GM23338 (cell line): ENCODE data around the gene BPIFB2. TPM values are rescaled to one million over a fixed set of nuclear protein-coding genes. Genes with fewer than 3 reads are reported as not detected.
A peak's percentile ranks its signal among the peaks of the same experiment; 100 is the strongest.

Experiments
- ATAC-seq: fragments of 200-7000 bp; cut with Tn5 transposase; 3 replicates; pipeline ENCODE4 v1.9.1; 2020
- DNase-seq: peaks from one replicate; pipeline ENCODE4 v3.0.0-alpha.2; 2015; ENCODE audit warnings: low spot score
- H2AFZ ChIP-seq: fragments of 200-600 bp; sonication (generic); 2 replicates; pipeline ENCODE4 v1.8.0; 2016; ENCODE audit warnings: antibody characterized with exemption, mild to moderate bottlenecking, moderate library complexity
- H3F3A ChIP-seq: fragments of 200-600 bp; sonication (generic); replicated peaks from 2 replicates; pipeline ENCODE4 v1.8.0; 2017; ENCODE audit warnings: antibody characterized with exemption, mixed run types, low read depth
- H3K27ac ChIP-seq: fragments of 200-600 bp; sonication (generic); 2 replicates; pipeline ENCODE4 v1.6.1; 2016; ENCODE audit warnings: low read depth
- H3K27me3 ChIP-seq: fragments of 200-600 bp; sonication (generic); 2 replicates; pipeline ENCODE4 v1.8.0; 2016; ENCODE audit warnings: mild to moderate bottlenecking, mixed run types, moderate library complexity; ENCODE audit not compliant: insufficient read depth
- H3K36me3 ChIP-seq: fragments of 200-600 bp; sonication (generic); 2 replicates; pipeline ENCODE4 v1.8.0; 2016; ENCODE audit warnings: mild to moderate bottlenecking; ENCODE audit not compliant: insufficient read depth
- H3K4me1 ChIP-seq: fragments of 200-600 bp; sonication (generic); 2 replicates; pipeline ENCODE4 v1.8.0; 2016; ENCODE audit warnings: mild to moderate bottlenecking, moderate library complexity; ENCODE audit not compliant: insufficient read depth
- H3K4me2 ChIP-seq: fragments of 200-600 bp; sonication (generic); 2 replicates; pipeline ENCODE4 v1.7.1; 2017; ENCODE audit warnings: mixed run types
- H3K4me3 ChIP-seq: fragments of 200-600 bp; sonication (generic); 2 replicates; pipeline ENCODE4 v1.6.1; 2016; ENCODE audit warnings: mixed run types
- H3K79me2 ChIP-seq: fragments of 200-600 bp; sonication (generic); replicated peaks from 2 replicates; pipeline ENCODE4 v1.8.0; 2017; ENCODE audit warnings: mild to moderate bottlenecking; ENCODE audit not compliant: insufficient read depth
- H3K9me2 ChIP-seq: fragments of 200-600 bp; sonication (generic); 2 replicates; pipeline ENCODE4 v1.8.0; 2017; ENCODE audit not compliant: insufficient read depth
- H4K20me1 ChIP-seq: fragments of 200-600 bp; sonication (generic); replicated peaks from 2 replicates; pipeline ENCODE4 v1.8.0; 2017; ENCODE audit warnings: mild to moderate bottlenecking; ENCODE audit not compliant: insufficient read depth
- H3K27ac Mint-ChIP-seq: 2 replicates; pipeline ENCODE4 v1.8.0; 2020; ENCODE audit warnings: inconsistent platforms, mild to moderate bottlenecking, moderate library complexity, mixed read lengths
- H3K27me3 Mint-ChIP-seq: 3 replicates; pipeline ENCODE4 v1.8.0; 2022; ENCODE audit warnings: low read depth, mild to moderate bottlenecking, moderate library complexity, mixed read lengths, inconsistent platforms; ENCODE audit not compliant: insufficient read depth, poor library complexity
- H3K36me3 Mint-ChIP-seq: 3 replicates; pipeline ENCODE4 v1.8.0; 2021; ENCODE audit warnings: low read depth, mild to moderate bottlenecking, inconsistent platforms, moderate library complexity, mixed read lengths
- H3K4me1 Mint-ChIP-seq: 3 replicates; pipeline ENCODE4 v1.8.0; 2020; ENCODE audit warnings: mild to moderate bottlenecking, inconsistent platforms, mixed read lengths
- H3K4me3 Mint-ChIP-seq: 3 replicates; pipeline ENCODE4 v1.8.0; 2021; ENCODE audit warnings: moderate library complexity, mild to moderate bottlenecking, inconsistent platforms, mixed read lengths
- H3K9me3 Mint-ChIP-seq: 3 replicates; pipeline ENCODE4 v1.8.0; 2020; ENCODE audit warnings: moderate library complexity, mild to moderate bottlenecking, inconsistent platforms, mixed read lengths
- CREB1 ChIP-seq: fragments of 250-450 bp; sonication (Bioruptor Pico); IDR thresholded peaks from 2 replicates; pipeline ENCODE4 v1.5.0; 2020; ENCODE audit warnings: low read depth, mild to moderate bottlenecking, moderate library complexity
- EZH2 ChIP-seq: fragments of 200-600 bp; sonication (generic); IDR thresholded peaks from one replicate; pipeline ENCODE4 v1.8.0; 2017; ENCODE audit warnings: antibody characterized with exemption, mild to moderate bottlenecking, low read depth; ENCODE audit not compliant: unreplicated experiment
- EZH2phosphoT487 ChIP-seq: fragments of 200-600 bp; sonication (generic); IDR thresholded peaks from one replicate; pipeline ENCODE4 v1.8.1; 2018; ENCODE audit warnings: antibody characterized with exemption; ENCODE audit not compliant: unreplicated experiment
- JUNB ChIP-seq: IDR thresholded peaks from one replicate; pipeline ENCODE4 v1.6.1; 2016; ENCODE audit warnings: antibody characterized with exemption; ENCODE audit not compliant: unreplicated experiment
- POLR2AphosphoS5 ChIP-seq: IDR thresholded peaks from 2 replicates; pipeline ENCODE4 v1.6.1; 2016; ENCODE audit warnings: antibody characterized with exemption, low read depth
- ZNF331 ChIP-seq: fragments of 250-450 bp; sonication (Bioruptor Pico); IDR thresholded peaks from 2 replicates; pipeline ENCODE4 v1.5.0; 2020; ENCODE audit warnings: low read depth, mild to moderate bottlenecking, moderate library complexity
- polyA plus RNA-seq: library from polyadenylated mRNA; unstranded; fragments of >200 nt; fragmentation: Nextera tagmentation; extraction: Ambion mirVana; gene quantifications from 2 replicates; pipeline ENCODE4 v1.2.1, GENCODE V29; 2016
- total RNA-seq: library from RNA; depleted of rRNA; stranded (reverse); fragments of >200 nt; shearing (Covaris generic); gene quantifications from 2 replicates; pipeline ENCODE4 v1.2.3, GENCODE V29; 2014
- TF ChIP-seq, protein P1 (sequence below), 2 experiments: fragments of 200-600 bp in 1 of 2; sonication (generic) in 1 of 2; conservative IDR thresholded peaks; 2 replicates each; pipeline versions ENCODE4 v1.5.1 to v1.6.1; 2016 to 2017; ENCODE audit warnings: antibody characterized with exemption in 2 of 2, low read depth in 2 of 2, mild to moderate bottlenecking in 2 of 2, moderate library complexity in 1 of 2
- TF ChIP-seq, protein P2 (sequence below): IDR thresholded peaks from 2 replicates; pipeline ENCODE4 v1.6.1; 2016; ENCODE audit warnings: antibody characterized with exemption
- TF ChIP-seq, protein P3 (sequence below): IDR thresholded peaks from one replicate; pipeline ENCODE4 v1.6.1; 2018; ENCODE audit warnings: antibody characterized with exemption; ENCODE audit not compliant: unreplicated experiment

BPIFB2 gene
- total and polyA plus RNA-seq, 2 experiments from 2014 or later = not detected

DNA sequence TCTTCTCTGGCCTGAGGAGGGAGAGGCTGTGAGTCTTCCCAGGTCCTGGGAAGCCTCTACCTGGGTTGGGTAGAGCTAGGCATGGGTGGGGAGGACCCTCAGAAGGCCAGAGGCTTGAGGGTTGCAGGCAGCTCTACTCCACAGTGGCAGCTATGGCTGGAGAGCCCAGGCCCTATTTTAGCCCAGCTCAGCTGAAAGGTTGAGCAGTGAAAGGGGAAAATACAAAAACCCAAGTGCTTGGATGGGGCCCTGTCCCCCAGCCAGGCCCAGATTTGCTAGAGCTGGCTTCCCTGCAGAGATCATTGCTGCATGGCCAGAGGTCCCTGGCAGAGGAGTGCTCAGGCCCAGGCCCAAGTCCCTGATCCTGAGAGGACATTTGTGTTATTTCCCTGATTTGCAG, 48.9 kb upstream of the BPIFB2 start (continued):
- TF ChIP-seq, protein P1, sequence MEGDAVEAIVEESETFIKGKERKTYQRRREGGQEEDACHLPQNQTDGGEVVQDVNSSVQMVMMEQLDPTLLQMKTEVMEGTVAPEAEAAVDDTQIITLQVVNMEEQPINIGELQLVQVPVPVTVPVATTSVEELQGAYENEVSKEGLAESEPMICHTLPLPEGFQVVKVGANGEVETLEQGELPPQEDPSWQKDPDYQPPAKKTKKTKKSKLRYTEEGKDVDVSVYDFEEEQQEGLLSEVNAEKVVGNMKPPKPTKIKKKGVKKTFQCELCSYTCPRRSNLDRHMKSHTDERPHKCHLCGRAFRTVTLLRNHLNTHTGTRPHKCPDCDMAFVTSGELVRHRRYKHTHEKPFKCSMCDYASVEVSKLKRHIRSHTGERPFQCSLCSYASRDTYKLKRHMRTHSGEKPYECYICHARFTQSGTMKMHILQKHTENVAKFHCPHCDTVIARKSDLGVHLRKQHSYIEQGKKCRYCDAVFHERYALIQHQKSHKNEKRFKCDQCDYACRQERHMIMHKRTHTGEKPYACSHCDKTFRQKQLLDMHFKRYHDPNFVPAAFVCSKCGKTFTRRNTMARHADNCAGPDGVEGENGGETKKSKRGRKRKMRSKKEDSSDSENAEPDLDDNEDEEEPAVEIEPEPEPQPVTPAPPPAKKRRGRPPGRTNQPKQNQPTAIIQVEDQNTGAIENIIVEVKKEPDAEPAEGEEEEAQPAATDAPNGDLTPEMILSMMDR (conservative IDR thresholded peaks at IDR 0.05; ENCODE audit: low read depth in 2 of 2) = no peak
- no peak for TF ChIP-seq POLR2AphosphoS5
- no peak for TF ChIP-seq EZH2phosphoT487

DNA sequence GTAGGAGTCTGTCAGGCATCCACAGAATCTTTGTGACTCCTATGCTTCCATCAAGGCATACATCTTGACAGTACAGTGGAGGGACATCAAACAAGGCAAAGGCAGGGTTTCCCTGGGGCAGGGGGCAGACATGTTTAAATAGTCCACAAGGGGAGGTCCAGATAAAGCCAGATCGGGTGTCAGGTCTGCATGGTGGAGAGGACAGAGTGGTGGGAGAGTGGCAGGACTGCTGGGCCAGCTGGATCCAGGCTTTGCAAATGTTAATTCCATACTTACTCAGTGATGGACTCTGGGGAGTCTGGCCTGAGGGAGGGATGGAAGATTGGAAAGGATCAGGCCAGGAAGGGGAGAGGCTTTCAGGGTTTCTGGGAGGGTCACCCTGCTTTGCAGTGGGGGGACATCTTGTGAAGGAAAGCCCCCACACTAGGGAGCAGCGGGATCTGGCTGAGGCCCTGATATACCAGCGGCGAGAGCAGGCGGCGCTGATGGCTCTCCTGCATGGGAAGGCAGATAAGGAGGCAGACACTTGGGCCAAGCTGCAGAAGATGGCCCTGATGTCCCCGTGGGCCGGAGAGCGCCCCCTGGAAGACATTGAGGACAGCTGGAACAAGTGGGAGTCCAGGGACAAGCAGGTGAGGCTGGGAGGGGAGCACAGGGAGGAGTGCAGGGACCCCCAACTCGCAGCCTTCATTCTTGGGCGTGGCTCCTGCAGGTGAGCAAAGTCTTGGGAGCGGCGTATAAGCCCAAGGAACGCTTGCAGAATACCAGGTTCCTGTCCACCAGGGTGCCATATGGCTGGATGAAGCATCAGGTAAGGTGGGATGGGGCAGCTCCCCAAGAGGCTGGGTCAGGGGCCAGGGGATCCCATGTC, 47.9 kb upstream of the BPIFB2 start:
- 0 out of 2 replicates have a peak, but pooled peaks cover 4% of the 10 kb centered on the region for H3K36me3 ChIP-seq
- no peaks in the 10 kb centered on the region for H4K20me1 ChIP-seq
- TF ChIP-seq, protein P1 (conservative IDR thresholded peaks at IDR 0.05; ENCODE audit: low read depth in 2 of 2) = peak in 1 of 2 experiments; percentile 47; a peak in 2 of 4 replicates
- TF ChIP-seq EZH2 (no peak), CREB1 (CRISPR knock-in tag) (no peak)
- H3F3A ChIP-seq = no peaks in the 10 kb centered on the region
- no peak overlapping the region for H3K4me3 ChIP-seq
- H3K9me2 ChIP-seq = 0 out of 2 replicates have a peak, but pooled peaks cover 6% of the 10 kb centered on the region
- Mint-ChIP-seq H3K27me3 (peaks cover 10% of the 10 kb centered on the region), H3K27ac (no peak overlapping the region), H3K4me3 (no peak overlapping the region; the same call in 2 of the 3 replicates), H3K9me3 (peaks cover 21% of the 10 kb centered on the region), H3K4me1 (0 out of 3 replicates have a peak, but pooled peaks cover 5% of the 10 kb centered on the region), H3K36me3 (peaks cover 10% of the 10 kb centered on the region; the same call in 2 of the 3 replicates)
- H2AFZ ChIP-seq = 0 out of 2 replicates have a peak overlapping the region, but pooled peaks have one; percentile 23
- no peak for DNase-seq
- H3K27me3 ChIP-seq = no peaks in the 10 kb centered on the region
- no peaks in the 10 kb centered on the region for H3K4me1 ChIP-seq
- H3K4me2 ChIP-seq = no peak overlapping the region
- H3K27ac ChIP-seq = no peak overlapping the region
- H3K79me2 ChIP-seq = no peaks in the 10 kb centered on the region
- no peak for ATAC-seq

DNA sequence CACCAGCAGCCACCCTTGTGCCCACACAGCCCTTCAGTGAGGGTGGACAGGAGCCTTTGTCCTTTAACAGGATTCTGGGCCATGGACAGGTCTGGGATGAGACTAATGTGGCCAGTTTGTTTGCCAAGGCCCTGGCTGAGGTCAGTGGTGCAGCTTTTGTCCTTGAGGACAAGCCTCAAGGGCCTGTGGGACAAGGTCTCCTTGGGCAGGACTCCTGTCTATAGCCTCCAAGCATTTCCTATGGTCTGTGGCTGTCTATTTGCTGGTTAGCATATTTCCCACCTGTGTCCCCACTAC, 47.3 kb upstream of the BPIFB2 start:
- Histone ChIP-seq H3K4me2 (no peak overlapping the region), H3K4me3 (no peak overlapping the region), H4K20me1 (no peaks in the 10 kb centered on the region), H3K9me2 (0 out of 2 replicates have a peak, but pooled peaks cover 6% of the 10 kb centered on the region), H3F3A (no peaks in the 10 kb centered on the region), H3K4me1 (no peaks in the 10 kb centered on the region), H3K79me2 (no peaks in the 10 kb centered on the region), H3K27me3 (no peaks in the 10 kb centered on the region), H3K36me3 (0 out of 2 replicates have a peak, but pooled peaks cover 4% of the 10 kb centered on the region), H2AFZ (no peak overlapping the region), H3K27ac (no peak overlapping the region)
- Mint-ChIP-seq H3K4me1 (0 out of 3 replicates have a peak, but pooled peaks cover 5% of the 10 kb centered on the region), H3K36me3 (peaks cover 10% of the 10 kb centered on the region; the same call in 2 of the 3 replicates), H3K27ac (no peak overlapping the region), H3K9me3 (peaks cover 20% of the 10 kb centered on the region), H3K27me3 (peaks cover 8% of the 10 kb centered on the region), H3K4me3 (no peak overlapping the region)
- ATAC-seq (no peak), DNase-seq (no peak)
- TF ChIP-seq, protein P2, sequence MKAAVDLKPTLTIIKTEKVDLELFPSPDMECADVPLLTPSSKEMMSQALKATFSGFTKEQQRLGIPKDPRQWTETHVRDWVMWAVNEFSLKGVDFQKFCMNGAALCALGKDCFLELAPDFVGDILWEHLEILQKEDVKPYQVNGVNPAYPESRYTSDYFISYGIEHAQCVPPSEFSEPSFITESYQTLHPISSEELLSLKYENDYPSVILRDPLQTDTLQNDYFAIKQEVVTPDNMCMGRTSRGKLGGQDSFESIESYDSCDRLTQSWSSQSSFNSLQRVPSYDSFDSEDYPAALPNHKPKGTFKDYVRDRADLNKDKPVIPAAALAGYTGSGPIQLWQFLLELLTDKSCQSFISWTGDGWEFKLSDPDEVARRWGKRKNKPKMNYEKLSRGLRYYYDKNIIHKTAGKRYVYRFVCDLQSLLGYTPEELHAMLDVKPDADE = no peak
- TF ChIP-seq POLR2AphosphoS5 (no peak), EZH2 (no peak), JUNB (no peak), ZNF331 (CRISPR knock-in tag) (no peak)
- TF ChIP-seq, protein P3, sequence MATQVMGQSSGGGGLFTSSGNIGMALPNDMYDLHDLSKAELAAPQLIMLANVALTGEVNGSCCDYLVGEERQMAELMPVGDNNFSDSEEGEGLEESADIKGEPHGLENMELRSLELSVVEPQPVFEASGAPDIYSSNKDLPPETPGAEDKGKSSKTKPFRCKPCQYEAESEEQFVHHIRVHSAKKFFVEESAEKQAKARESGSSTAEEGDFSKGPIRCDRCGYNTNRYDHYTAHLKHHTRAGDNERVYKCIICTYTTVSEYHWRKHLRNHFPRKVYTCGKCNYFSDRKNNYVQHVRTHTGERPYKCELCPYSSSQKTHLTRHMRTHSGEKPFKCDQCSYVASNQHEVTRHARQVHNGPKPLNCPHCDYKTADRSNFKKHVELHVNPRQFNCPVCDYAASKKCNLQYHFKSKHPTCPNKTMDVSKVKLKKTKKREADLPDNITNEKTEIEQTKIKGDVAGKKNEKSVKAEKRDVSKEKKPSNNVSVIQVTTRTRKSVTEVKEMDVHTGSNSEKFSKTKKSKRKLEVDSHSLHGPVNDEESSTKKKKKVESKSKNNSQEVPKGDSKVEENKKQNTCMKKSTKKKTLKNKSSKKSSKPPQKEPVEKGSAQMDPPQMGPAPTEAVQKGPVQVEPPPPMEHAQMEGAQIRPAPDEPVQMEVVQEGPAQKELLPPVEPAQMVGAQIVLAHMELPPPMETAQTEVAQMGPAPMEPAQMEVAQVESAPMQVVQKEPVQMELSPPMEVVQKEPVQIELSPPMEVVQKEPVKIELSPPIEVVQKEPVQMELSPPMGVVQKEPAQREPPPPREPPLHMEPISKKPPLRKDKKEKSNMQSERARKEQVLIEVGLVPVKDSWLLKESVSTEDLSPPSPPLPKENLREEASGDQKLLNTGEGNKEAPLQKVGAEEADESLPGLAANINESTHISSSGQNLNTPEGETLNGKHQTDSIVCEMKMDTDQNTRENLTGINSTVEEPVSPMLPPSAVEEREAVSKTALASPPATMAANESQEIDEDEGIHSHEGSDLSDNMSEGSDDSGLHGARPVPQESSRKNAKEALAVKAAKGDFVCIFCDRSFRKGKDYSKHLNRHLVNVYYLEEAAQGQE = no peak
